AG04450 (cell line): ENCODE data around the gene KXD1. TPM values are rescaled to one million over a fixed set of nuclear protein-coding genes. Genes with fewer than 3 reads are reported as not detected.

Source experiments
- CTCF ChIA-PET: fragments of 300-600, 350-600 bp; formaldehyde crosslinking; extraction: SDS; loops from one replicate; lab custom pipeline; 2022; ENCODE audit warnings: antibody characterized with exemption, inconsistent platforms; lab: Charles Lee
- POLR2A ChIA-PET: fragments of 350-600 bp; formaldehyde crosslinking; extraction: SDS; loops from one replicate; lab custom pipeline; 2021; ENCODE audit warnings: antibody characterized with exemption, inconsistent platforms; lab: Yijun Ruan, JAX
- DNase-seq: peaks from one replicate; pipeline ENCODE4 v3.0.0-alpha.2; 2011; ENCODE audit warnings: low read depth, low spot score
- H3K27ac ChIP-seq: one replicate; pipeline ENCODE4 v1.5.1; 2012; ENCODE audit warnings: low read depth, low read length, control low read depth
- H3K27me3 ChIP-seq: one replicate; pipeline ENCODE4 v1.6.0; 2012; ENCODE audit warnings: low read length; ENCODE audit not compliant: control insufficient read depth, insufficient read depth
- H3K4me3 ChIP-seq: 2 replicates; pipeline ENCODE4 v1.5.1; 2011; ENCODE audit warnings: mild to moderate bottlenecking, low read depth, low read length, control low read depth
- H3K9me3 ChIP-seq: 2 replicates; pipeline ENCODE4 v1.5.1; 2012; ENCODE audit warnings: low read length; ENCODE audit not compliant: control insufficient read depth, insufficient read depth
- polyA plus RNA-seq: library from polyadenylated mRNA; depleted of rRNA; stranded (reverse); fragments of >200 nt; gene quantifications from 2 replicates; pipeline ENCODE4 v1.2.3, GENCODE V29; 2011
- TF ChIP-seq, protein P1 (sequence below): IDR thresholded peaks from 2 replicates; pipeline ENCODE4 v1.5.1; 2011; ENCODE audit warnings: low read depth, low read length, control low read depth, inconsistent platforms

KXD1 gene
- polyA plus RNA-seq, 1 experiment: 77.3 TPM

- POLR2A ChIA-PET: interaction anchor here (1.0 kb wide), 1 partner anchor 10 kb away, joined by 3 read pairs; no protein-coding TSS in a partner anchor
- no peak overlapping the region for H3K27ac ChIP-seq
- CTCF ChIA-PET: interaction anchor here (0.6 to 1.0 kb wide), 3 partner anchors 82 to 769 kb away, joined by 3 read pairs; no protein-coding TSS in a partner anchor
- TF ChIP-seq, protein P1, sequence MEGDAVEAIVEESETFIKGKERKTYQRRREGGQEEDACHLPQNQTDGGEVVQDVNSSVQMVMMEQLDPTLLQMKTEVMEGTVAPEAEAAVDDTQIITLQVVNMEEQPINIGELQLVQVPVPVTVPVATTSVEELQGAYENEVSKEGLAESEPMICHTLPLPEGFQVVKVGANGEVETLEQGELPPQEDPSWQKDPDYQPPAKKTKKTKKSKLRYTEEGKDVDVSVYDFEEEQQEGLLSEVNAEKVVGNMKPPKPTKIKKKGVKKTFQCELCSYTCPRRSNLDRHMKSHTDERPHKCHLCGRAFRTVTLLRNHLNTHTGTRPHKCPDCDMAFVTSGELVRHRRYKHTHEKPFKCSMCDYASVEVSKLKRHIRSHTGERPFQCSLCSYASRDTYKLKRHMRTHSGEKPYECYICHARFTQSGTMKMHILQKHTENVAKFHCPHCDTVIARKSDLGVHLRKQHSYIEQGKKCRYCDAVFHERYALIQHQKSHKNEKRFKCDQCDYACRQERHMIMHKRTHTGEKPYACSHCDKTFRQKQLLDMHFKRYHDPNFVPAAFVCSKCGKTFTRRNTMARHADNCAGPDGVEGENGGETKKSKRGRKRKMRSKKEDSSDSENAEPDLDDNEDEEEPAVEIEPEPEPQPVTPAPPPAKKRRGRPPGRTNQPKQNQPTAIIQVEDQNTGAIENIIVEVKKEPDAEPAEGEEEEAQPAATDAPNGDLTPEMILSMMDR: no peak
- no peak for DNase-seq
- H3K4me3 ChIP-seq: no peak overlapping the region
- no peaks in the 10 kb centered on the region for H3K27me3 ChIP-seq
- no peaks in the 10 kb centered on the region for H3K9me3 ChIP-seq
These were observed 6.0 kb upstream of the KXD1 start for GRCh38 chr19:18551631-18552030.

DNA sequence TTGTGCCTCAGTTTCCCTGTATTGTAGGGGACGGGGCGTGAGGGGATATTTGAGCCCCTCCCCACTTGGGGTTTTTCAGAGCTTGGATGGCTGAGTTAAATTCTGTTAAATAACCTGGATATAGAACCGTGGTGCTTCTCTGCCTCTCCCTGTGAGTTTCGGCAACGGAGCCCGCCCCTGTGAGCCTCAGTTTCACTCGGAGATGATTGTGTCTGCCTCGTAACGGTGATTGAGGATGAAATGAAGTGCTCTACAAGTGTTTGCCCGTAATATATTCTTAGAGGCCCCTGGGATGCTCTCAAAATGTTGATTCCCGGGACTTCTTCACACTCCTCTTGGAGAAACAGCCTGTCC, 509 bp downstream of the KXD1 start:
- Histone ChIP-seq H3K27me3 (no peaks in the 10 kb centered on the region), H3K4me3 (peak overlapping the region; percentile 99), H3K27ac (peak overlapping the region; percentile 57), H3K9me3 (no peaks in the 10 kb centered on the region)
- CTCF ChIA-PET: interaction anchor here (0.6 kb wide), 2 partner anchors 29 to 31 kb away, joined by 3 to 4 read pairs; no protein-coding TSS in a partner anchor
- TF ChIP-seq, protein P1: no peak
- POLR2A ChIA-PET: interaction anchor here (1.0 to 1.6 kb wide), 3 partner anchors 13 to 99 kb away, joined by 3 to 21 read pairs (median 10); partner anchors contain the start of genes ELL and UBA52
- DNase-seq: no peak

DNA sequence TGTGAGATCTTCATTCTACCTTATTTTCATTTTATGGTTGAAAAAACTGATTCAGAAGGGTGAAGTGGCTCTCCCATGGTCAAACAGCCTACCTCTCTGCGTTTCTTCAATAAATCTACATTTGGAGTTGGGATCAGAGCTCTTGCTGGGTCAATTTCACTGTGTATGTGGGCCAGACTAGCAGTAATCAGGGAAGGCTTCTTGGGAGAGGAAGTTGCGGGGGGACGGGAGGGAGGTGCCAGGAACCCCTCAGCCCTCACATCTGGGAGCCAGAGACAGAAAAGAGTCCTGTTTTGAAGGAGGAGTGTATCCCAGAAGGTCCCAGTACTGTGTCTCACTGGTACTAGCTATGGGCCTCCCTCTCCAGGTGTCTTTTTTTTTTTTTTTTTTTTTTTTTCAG, 934 bp downstream of the KXD1 start:
- POLR2A ChIA-PET: interaction anchor here (0.7 to 1.6 kb wide), 3 partner anchors 13 to 487 kb away, joined by 9 to 21 read pairs (median 10); partner anchors contain the start of genes ELL and UBA52
- CTCF ChIA-PET: interaction anchor here (0.6 kb wide), 1 partner anchor 29 kb away, joined by 4 read pairs; no protein-coding TSS in a partner anchor
- H3K4me3 ChIP-seq: peak overlapping the region; percentile 99
- no peaks in the 10 kb centered on the region for H3K27me3 ChIP-seq
- DNase-seq: no peak
- no peaks in the 10 kb centered on the region for H3K9me3 ChIP-seq
- H3K27ac ChIP-seq: peak overlapping the region; percentile 0
- TF ChIP-seq, protein P1: no peak

DNA sequence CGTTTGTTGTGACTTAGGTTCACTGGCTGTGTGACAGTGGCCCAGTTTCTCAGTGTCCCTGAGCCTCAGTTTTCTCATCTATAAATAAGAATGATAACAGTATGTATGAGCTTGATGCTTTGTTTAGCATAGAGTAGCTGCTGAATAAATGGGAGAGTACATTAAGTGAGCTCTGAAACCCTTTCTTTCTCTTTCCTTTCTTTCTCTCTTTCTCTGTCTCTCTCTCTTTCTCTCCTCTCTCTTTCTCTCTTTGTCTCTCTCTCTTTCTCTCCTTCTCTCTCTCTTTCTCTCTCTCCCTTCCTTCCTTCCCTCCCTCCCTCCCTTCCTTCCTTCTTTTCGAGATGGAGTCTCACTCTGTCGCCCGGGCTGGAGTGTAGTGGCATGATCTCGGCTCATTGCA, 2.0 kb downstream of the KXD1 start:
- TF ChIP-seq, protein P1: no peak
- Histone ChIP-seq H3K27me3 (no peaks in the 10 kb centered on the region), H3K27ac (no peak overlapping the region), H3K4me3 (no peak overlapping the region), H3K9me3 (no peaks in the 10 kb centered on the region)
- POLR2A ChIA-PET: no interaction called here
- CTCF ChIA-PET: interaction anchor here (0.6 kb wide), 1 partner anchor 104 kb away, joined by 3 read pairs; no protein-coding TSS in a partner anchor
- no peak for DNase-seq

DNA sequence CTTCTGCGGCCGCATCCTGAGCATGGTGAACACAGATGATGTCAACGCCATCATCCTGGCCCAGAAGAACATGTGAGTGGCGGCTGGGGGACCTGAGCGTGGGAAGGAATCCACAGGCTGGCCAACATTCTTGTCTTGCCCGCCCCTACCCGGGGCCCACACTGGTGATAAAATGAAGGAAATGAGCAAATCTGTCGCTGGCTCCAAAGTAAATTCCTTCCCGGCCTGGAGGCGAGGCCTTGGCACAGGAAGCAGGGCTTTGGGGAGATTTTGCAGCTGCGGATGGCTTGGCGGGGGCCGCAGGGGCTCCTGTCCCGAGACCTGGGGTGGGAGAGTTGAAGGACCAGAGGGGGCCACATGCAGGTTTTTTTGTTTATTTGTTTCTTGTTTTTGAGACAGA, 4.4 kb downstream of the KXD1 start:
- H3K27ac ChIP-seq: peak overlapping the region; percentile 39
- H3K4me3 ChIP-seq: no peak overlapping the region
- H3K27me3 ChIP-seq: no peaks in the 10 kb centered on the region
- TF ChIP-seq, protein P1: no peak
- no peak for DNase-seq
- ChIA-PET POLR2A (no interaction called here), CTCF (no interaction called here)
- H3K9me3 ChIP-seq: no peaks in the 10 kb centered on the region
